GM19372 (cell line): Measurements from ENCODE around the gene STUM.
"Not testable (repeated sequence)": the region's sequence is repeated elsewhere in the genome, so short reads cannot be mapped to it uniquely, and the experiment has no call there.

Experiments
- ATAC-seq: cut with Tn5 transposase; IDR thresholded peaks from one replicate; pipeline ENCODE4 v1.9.1; 2021; ENCODE audit warnings: mild to moderate bottlenecking, low read depth, moderate library complexity; ENCODE audit not compliant: unreplicated experiment

The STUM gene

DNA sequence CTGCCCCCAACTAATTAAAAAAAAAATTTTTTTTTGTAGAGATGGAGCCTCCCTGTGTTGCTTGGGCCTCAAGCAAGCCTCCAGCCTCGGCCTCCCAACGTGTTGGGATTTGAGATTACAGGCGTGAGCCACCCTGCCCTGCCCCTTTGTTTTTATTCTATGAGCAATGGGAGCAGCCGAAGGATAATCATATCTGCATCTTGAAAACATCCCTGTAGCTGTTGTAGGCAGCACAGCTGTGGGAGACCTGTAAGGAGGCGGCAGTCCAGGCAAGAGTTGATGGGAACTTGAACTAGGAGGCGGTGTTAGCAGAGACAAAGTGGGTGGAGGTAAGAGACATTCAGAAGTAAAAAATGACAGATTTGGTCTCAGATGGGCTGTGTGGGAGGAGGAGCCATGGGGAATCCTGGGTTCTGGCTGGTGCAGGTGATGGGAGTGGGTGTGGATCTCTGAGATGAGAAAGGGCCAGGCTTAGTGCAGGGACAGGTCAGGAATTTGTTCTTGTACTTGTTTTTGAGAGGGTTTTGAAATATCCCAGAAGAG is 31.3 kb downstream of the STUM start:
- no peak for ATAC-seq

DNA sequence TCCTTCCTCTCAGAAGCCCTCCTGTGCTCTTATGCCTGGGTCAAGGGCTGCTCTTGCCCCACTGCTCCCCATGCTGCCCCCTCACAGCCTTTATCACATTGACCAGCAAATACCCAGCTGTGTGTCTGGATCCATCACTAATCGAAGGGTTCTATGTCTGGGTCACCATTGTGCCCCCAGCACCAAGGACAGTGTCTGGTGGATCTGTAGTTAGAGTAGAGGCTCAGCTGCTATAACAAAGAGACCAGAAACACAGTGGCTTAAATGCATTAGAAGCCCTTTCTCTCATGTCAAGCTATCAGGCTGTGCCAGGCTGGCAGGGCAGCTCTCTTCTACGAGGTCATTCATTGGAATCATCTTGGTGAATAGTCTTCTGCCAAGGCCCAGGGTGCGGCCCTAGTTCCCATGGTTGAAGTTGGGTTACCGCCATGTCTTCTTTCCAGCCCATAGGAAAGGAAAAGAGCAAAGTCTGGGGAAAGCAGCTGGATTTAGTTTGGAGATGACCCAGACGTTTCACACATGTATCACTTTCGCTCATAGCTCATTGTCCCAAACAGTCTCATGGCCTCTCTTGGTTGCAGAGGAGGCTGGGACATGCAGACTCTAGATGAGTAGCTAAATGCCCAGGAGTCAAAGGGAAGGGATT is 32.2 kb downstream of the STUM start:
- ATAC-seq, result no peak

DNA sequence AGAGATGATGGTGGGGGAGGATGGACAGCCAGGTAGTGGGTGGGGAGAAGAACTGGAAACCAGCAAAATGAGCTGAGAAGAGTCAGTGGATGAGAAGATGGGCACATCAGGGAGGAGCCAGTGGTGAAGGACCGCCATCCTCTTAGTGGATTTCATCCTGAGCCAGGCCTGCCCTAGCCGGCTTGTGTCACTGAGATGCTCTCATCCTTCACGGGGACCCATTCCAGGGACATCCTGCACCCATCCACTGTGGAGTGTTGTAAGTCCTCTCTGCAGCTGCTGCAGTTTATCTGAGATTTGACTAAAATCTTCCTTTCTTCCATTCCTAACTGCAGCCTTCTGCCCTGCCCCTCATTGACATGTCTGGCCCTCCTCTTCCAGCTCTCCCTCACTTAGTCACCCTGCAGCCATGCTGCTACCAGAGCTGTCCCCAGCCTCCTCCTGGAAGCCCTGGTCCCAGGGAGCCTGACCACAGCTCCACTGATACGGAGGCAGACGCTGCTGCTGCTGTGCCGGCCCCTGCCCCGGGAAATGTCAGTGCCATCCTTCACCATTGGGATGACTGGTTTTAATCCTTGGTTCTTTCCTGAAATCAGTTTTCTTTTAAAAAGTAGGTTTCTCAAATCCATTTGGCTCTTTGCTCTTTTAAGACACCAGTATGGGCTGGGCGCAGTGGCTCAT is 33.2 kb downstream of the STUM start:
- no peak for ATAC-seq

DNA sequence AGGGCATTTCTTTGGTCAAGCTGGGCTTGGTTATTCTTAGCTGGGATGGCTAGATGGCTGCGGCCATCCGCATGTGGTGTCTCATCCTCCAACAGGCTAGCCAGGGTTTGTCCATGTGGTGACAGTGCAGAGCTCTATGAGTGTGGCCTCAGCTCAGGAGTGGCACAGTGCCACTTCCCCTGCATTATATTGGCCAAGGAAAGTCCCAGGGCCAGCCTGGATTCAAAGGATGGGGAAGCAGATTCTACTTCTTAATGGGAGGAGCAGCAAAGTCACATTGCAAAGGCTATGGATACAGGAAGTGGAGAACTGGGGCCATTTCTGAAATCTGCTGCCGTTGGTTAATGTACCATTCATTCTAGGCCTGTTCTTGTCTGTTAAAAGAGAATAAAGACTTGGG is 34.4 kb downstream of the STUM start:
- no peak for ATAC-seq

DNA sequence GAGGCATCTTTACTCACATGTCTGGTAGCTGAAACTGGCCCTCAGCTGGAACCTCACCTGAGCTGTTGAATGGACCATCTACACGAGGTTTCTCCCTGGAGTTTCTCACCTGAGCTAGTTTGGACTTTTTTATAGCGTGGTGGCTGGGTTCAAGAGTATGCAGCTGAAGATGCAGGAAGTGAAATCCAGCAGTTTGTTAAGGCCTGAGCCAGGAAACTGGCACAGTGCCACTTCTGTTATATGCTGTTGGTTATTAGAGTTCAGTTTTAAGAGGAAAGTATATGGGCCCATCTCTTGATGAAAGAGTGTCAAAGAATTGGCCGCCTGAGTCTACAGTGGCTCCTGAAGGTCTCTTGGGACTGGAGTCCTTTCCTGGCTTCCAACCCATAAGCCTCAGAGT is 35.6 kb downstream of the STUM start:
- ATAC-seq, result no peak

DNA sequence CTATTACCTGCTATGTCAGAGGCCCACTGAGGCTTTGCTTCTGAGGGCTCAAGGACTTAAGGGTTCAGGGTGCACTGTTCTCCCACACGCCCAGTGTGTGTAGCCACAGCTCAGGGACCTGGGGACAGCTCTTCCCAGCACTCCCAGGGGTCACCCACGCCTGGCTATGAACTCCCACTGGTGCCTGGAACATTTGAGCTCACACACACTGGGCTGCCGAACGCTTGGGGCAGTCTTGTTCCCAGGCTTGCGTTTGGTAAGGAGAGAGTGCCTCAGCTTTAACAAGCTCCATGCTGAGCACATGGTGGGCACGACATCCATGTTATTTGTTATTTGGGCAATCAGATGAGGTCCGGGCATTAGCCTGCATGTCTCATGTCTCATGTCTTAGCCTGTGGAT is 37.6 kb downstream of the STUM start:
- no peak for ATAC-seq

DNA sequence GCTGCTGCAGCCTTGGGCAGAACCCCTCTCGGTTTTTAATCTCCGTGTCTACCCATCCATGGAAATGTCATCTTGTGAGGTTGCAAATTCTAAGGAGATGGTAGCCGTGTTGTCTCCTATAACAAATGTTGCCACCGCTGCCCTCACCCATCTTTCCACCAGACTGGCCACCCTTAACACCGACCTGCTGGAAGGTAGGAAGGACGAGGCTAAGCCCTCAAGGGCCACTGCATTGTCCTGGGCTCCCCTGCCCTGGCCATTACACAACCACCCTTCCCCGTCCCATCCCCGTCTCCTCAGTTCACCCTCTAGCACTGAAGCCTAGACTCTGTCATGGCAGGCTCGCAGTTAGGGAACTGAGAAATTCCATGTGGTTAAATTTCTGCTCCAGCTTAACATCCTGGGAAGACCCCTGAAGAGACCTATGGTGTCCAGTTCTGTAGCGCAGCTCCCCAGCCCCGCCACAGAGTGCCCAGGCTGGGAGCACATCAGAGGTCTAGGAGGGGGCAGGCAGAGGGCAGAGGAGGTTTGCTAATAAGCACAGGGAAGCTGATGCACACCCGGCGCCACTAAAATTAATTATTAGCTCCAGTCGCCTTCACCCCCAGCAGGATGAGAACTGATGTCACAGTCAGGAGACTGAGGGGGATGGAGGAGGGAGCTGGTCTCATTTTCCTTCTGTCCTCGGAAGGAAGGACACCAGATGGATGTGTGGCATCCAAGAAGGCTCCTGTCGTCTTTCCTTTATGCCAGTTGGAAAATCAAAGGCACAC is 38.3 kb downstream of the STUM start:
- ATAC-seq, result no peak

DNA sequence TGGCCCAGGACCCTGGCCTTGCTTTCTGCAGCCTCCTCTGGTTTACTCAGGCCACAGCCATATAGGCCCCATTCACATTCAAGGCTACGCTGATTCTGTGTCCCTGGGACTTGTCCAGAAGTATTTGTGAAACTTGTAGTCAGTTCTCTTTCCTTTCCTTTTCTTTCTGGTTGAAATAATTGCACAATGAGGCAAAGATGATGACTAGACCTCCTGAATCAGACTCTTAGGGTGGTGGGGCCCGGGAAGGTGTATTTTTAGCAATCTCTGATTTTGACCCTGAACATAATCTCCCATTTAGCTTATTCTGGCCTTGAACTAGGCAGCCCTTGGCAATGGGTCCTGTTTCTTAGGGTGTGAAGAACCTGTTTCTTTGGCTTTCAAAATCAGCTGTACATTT is 39.9 kb downstream of the STUM start:
- no peak for ATAC-seq

DNA sequence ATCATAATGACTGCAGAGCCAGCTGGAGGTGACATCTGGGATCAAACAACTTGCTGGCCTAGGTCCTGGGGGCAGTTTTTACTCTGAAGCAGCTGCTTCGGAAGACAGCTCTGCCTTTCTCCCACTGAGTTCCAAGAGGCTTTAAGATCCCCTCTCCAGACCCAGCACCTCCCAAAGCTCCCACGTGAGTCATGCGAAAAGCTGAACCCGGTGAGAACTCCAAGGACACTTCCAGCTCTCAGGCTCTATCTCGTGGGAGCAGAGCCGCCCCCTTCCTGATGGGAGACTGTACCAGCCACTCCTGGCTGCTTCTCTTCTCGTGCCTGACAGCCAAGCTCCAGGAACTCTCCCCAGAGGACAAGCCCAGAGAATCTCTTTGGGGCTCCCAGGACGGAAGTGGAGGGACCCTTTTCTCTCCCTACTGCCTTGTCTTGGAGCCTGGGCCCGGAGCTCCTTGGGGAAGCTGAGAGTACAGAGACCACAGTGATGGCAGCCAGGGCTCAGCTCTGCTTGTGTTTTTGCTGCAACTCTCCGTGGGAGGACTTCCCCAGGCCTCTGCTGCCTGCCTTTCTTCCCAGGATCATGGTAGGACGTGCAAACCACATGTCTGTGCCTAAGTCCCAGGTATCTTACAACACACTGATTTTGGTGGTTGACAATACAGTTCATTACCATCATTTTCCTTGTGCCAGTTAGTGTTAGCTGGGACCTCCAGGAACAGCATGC is 40.6 kb downstream of the STUM start:
- ATAC-seq, result no peak

DNA sequence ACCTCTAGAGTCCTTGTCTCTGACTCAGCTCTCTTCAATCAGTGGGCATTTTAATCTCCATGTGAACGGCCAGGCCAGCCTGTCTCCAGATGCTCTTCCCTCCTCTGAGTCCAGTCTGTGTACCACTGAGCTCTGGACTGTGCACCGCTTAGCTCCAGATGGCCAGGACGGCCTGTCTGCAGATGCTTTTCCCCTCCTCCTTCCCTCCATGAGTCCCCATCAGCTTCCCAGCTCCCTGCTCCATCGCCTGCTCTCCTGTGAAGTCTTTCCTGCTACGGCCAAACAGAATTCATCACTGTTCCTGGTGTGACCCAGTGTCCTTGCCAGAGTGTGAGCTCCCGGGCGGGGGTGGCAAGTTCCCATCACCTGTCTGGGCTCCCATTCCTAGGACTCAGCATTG is 42.0 kb downstream of the STUM start:
- ATAC-seq, result no peak

DNA sequence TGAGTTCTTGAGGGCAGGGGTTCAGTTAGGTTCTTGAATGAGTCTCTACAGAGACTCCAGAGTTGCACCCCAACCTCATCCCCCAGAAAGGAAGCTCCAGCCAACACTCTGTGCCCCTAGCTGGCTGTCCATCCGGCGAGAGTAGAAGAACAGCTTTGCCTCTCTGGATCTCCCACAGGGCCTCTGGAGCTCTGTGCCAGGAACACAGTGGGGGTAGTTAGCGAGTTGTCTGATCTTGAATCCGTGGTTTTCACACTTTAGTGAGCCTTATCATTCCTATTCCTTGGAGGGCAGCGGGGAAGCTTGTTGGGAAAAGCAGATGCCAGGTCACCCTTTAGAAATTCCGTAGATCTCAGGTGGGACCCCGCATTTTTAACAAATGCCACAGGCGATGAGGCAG is 45.0 kb downstream of the STUM start:
- ATAC-seq, result no peak

DNA sequence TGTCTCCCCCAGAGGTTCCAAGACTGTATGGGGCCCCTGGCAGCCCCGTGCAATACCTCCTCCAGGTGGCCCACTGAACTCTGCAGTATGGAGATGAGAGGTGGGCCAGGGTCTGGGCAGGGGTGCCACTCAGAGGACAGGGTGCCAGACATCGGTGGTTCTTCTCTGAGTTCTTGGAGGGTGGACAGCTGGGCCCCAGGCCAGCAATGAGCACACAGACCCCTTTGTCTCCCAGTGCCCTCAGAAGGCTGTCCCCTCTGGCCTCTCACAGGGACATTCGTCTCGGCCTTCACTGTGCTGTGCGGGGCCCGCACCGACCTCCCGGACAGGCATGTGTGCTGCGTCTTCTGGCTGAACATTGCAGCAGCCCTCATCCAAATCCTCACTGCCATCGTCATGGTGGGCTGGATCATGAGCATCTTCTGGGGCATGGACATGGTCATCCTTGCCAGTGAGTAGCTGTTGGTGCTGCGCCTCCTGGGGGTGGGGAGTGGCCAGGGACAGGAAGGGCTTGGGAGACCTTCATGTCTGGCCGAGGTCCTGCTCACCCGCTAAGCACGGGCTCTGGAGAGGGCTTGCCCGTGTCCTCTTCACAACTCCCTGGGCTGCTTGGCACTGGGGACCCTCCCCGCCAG is 48.1 kb downstream of the STUM start:
- no peak for ATAC-seq

DNA sequence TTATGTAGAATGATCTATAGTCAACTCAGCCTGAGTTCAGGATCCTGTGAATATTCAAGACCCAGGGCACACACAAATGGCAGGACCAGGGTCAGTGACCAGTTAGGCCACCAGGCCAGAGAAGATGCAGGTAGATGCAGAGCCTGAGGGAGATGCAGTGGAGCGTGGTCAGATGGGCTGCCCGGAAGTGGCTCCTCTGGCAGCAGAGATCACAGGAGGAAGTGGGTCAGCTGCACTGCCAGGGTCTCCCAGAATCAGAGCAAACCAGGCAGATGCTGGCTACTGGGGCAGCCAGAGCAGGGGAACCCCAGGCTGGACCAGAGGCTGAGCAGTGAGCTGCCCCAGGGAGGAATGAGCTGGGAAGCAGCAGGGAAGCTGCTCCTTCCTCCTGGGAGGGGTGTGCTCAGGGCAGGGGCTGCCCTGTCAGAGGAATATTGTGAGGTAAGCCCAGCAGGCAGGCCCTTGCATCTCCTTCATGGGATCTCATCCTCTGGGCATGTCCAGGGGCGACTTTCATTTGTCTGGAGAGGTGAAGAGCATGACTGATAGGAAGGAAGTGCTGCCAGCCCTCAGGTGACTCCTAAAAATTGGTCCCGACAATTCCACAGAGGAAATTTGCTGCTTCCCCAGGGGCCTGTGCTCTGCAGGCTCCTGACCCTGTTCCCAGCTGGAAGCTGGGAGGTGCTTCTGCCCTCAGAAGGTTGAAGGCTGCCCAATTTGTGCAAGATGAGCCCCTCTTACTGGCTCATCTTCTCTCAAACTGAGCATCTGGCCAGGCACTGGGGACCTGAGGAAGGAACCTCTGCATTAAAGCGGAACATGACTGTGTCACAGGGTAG is 49.3 kb downstream of the STUM start:
- ATAC-seq, result no peak

DNA sequence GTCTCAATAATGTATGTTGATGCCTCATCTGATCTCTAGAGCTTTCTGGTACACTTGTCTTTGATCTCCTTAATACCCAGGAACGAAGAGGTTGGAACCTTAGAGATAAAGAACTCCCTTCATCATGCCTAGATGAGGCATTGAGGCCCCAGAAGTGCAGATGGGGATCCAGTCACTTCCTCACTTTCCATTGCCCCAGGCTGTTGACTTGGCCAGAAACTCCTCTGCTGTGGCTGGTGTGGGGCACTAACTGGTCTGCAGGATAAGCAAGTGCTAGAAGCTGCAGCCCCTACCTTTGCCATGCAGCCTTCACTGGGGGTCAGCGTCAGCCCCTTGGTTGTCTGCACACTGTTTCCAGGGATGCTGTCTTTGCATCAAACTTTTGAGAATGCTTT is 49.9 kb downstream of the STUM start:
- no peak for ATAC-seq

DNA sequence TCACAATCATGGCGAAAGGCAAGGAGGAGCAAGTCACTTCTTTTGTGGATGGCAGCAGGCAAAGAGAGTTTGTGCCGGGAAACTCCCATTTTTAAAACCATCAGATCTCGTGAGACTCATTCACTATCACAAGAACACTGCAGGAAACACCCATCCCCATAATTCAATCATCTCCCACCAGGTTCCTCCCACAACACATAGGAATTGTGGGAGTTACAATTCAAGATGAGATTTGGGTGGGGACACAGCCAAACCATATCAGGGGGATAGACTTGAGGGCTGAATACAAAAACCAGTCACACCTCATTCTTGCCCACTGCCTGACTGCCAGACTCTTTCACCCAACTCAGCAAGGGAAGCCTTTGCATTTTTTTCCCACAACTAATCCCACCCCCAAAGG is 50.4 kb downstream of the STUM start:
- ATAC-seq, result not testable (repeated sequence)

DNA sequence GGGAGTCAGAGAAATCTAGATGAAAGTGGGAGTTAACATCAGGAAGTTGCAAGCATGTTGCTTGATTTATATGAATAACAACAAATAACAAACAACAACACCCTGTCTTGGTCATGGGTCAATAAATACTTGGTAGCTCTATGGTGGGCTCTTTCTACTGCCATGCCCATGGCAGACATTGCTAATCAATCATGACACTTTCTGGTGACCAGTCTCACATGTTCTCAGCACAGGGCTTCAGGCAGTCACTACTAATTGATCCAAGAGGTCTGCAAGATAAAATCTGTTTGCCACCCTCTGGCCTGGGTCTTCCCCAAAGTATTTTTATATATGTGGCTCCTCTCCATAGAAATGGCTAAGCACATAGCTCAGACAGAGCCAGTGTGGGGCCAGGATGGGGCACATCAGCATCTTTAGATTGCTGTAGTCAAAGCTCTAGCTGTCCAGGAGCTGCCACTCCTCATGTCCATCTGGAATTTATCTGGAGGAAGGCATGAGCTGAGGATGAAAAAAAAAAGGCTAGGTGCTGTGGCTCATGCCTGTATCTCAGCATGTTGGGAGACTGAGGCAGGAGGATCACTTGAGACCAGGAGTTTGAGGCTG is 51.2 kb downstream of the STUM start:
- ATAC-seq, result no peak

DNA sequence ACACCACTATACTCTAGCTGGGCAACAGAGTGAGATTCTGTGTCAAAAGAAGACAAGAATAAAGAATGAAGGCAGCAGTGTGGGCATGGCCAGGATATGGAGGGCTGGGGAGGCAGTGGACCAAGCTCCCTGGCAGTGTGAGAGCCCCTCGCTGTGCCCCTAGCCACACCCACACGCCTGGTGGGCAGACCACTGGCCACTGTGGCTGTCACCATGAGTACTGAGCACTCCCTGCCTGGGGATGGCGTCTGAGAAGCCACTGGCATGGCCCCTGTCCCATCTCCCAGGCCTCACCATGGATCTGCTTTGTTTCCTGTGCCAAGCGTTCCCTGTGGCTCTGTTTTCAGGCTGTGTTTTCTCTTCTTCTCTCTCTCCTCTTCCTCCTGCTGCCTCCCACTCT is 51.7 kb downstream of the STUM start:
- no peak for ATAC-seq

DNA sequence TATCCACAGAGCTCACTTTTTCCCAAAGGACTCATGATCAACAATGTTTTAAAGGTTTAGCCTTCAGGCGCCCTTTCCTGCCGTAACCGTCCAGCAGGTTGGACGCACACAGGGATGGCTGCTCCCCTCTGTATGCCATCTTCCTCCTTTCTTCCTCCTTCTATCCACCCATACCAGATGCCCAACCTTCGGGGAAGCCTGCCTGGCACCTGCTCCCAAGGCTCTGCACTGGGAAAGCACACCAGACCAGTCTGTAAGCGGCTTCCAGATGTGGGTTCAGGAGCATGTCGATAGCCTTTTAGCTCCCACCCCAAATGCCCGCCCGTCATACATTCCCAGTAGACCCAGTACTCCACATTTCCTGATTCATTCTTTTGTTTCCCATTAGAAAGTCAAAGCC is 52.9 kb downstream of the STUM start:
- ATAC-seq, result no peak
